Skeletal muscle satellite cell (primary cell): ENCODE data around the gene CDC42EP3.
A peak's percentile ranks its signal among the peaks of the same experiment; 100 is the strongest.

Source experiments
- H3K27me3 ChIP-seq: 2 replicates; pipeline ENCODE4 v1.7.0; 2013; ENCODE audit warnings: low read length; ENCODE audit not compliant: control insufficient read depth, insufficient read depth
- H3K36me3 ChIP-seq: 2 replicates; pipeline ENCODE4 v1.7.0; 2013; ENCODE audit warnings: mild to moderate bottlenecking, control low read depth, low read length; ENCODE audit not compliant: insufficient read depth
- H3K4me1 ChIP-seq: 2 replicates; pipeline ENCODE4 v1.7.0; 2013; ENCODE audit warnings: low read length; ENCODE audit not compliant: control insufficient read depth, insufficient read depth
- H3K4me2 ChIP-seq: 2 replicates; pipeline ENCODE4 v1.7.0; 2013; ENCODE audit warnings: mild to moderate bottlenecking, low read length
- H3K4me3 ChIP-seq: 2 replicates; pipeline ENCODE4 v1.7.0; 2013; ENCODE audit warnings: low read length
- H3K9ac ChIP-seq: 2 replicates; pipeline ENCODE4 v1.7.0; 2013; ENCODE audit warnings: mild to moderate bottlenecking, low read depth, low read length, moderate library complexity
- H3K9me3 ChIP-seq: replicated peaks from 2 replicates; pipeline ENCODE4 v1.7.0; 2013; ENCODE audit warnings: mild to moderate bottlenecking, control low read depth, low read length

Gene CDC42EP3

DNA sequence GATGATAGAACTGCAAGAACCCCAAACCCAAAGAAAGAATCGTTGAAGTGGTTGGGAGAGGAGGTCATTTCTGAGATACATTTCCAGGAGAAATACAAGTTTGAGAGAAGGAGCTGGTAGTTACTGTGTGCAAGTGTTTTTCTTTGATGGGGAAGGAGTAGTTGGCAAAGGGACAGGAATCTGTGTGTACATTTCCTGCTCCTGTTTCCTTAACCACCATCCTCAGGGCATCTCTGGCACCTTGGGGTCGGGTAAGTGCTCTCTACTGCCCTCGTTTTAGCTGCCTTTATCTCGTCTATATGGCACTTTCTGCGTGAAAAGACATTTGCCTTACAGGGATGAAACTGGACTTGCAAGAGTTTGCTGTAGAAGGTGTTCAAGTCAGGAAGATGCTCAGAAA is 27.3 kb downstream of the CDC42EP3 start:
- Histone ChIP-seq H3K9ac (no peak overlapping the region), H3K4me1 (peaks cover 96% of the 10 kb centered on the region), H3K9me3 (no peaks in the 10 kb centered on the region), H3K4me3 (no peak overlapping the region), H3K36me3 (peaks cover 84% of the 10 kb centered on the region), H3K4me2 (peak overlapping the region; percentile 8), H3K27me3 (no peaks in the 10 kb centered on the region)

DNA sequence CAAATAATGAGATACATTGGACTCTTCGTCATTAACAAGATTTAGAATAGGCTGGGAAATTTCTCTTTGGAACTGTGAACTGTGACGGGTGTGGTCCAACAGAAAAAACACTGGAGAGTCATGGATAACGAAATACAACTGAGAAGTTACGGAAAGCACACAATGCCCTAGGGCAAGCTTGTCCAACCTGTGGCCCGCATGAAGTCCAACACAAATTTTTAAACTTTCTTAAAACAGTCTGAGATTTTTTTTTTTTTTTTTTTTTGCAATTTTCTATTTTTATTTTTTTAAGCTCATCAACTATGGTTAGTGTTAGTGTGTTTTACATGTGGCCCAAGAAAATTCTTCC is 27.7 kb downstream of the CDC42EP3 start:
- Histone ChIP-seq H3K4me3 (no peak overlapping the region), H3K4me2 (no peak overlapping the region), H3K4me1 (peaks cover 96% of the 10 kb centered on the region), H3K9me3 (no peaks in the 10 kb centered on the region), H3K9ac (no peak overlapping the region), H3K36me3 (peaks cover 84% of the 10 kb centered on the region), H3K27me3 (no peaks in the 10 kb centered on the region)

DNA sequence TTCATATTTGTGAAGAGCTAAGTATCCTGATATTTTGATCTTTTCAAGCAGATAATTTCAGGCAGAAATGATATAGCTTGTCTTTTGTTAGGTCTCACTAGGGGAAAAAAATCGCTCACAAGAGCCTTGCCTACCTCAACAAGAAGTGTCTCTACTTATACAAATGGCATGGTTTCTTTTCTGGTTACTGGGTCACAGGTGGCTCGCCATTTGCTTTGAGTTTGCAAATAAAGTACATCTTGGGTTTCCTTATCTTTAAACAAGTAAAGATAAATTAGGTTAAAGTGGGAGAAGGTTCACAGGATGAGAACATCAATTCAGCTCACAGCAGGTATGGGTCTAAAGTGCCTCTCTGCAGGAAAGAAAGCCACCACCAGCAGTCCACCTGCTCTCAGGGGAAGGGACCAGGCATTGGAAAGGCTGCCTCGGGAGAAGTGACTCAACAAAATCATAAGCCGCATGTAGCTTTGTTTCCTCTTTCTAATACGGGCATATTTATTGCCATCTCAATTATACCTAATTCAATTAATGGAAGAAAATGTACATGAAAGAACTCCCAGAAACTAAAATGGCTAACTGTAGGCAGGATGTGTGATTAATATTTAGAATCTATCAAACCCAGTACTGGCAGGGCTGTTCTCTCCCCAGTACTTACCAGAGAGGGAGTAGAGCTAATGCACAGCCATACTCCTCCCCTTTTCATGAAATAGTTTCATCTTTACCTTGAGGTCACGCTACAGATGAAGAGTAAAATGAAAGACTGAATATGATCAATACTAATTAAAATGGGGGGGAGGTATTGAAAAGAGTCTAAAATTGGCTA is 28.3 kb downstream of the CDC42EP3 start:
- Histone ChIP-seq H3K27me3 (no peaks in the 10 kb centered on the region), H3K36me3 (peaks cover 79% of the 10 kb centered on the region), H3K4me1 (peaks cover 96% of the 10 kb centered on the region), H3K9ac (no peak overlapping the region), H3K4me2 (peak overlapping the region; percentile 3), H3K9me3 (no peaks in the 10 kb centered on the region), H3K4me3 (no peak overlapping the region)

DNA sequence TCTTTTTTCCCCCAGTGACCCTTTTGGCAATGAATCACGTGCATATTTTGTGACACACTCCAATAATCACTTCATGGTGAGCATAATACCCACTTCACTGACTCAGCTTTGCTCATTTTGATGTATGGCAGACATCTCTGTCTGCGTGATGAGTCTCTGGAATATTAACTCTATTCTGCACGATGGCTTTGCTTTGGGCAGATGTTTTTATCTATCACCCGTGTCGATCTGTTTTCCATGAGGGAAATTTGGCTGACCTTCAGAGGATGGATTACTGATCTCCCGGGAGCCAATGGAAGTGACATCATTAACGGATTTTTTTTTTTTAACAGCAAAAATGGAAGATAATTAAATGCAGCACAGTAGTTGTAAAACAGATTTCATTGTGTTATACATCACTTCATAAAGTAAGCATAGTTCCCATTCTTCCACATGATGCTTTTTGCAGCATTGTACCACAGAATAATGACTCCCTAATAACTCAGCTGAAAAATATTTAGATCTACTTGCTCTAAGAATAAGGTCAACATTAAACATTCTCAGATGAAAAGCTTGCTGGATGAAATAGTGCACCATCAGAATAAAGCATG is 29.8 kb downstream of the CDC42EP3 start:
- Histone ChIP-seq H3K36me3 (peaks cover 65% of the 10 kb centered on the region), H3K4me3 (no peak overlapping the region), H3K9ac (peak overlapping the region; percentile 25), H3K4me2 (peak overlapping the region; percentile 40), H3K9me3 (no peaks in the 10 kb centered on the region), H3K27me3 (no peaks in the 10 kb centered on the region), H3K4me1 (peaks cover 90% of the 10 kb centered on the region)

DNA sequence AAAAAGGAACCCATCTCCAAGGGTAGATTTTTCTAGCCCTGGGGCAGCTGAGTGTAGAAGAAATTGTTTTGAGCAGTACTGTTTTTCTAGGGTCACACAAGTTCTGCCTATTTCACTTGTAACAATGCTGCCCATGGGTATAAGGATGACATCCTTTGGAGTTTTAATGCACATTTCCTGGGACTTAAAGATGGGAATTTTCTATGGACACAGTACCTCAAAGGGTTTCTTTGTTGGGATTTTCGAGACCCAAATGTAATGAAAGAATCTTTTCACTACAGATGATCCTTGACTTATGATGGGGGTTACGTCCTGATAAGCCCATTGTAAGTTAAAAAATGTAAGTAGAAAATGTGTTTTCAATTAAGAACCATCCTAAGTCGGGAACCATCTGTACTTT is 31.8 kb downstream of the CDC42EP3 start:
- H3K9ac ChIP-seq = no peak overlapping the region
- peaks cover 83% of the 10 kb centered on the region for H3K4me1 ChIP-seq
- H3K9me3 ChIP-seq = no peaks in the 10 kb centered on the region
- H3K4me2 ChIP-seq = no peak overlapping the region
- peaks cover 44% of the 10 kb centered on the region for H3K36me3 ChIP-seq
- H3K27me3 ChIP-seq = no peaks in the 10 kb centered on the region
- H3K4me3 ChIP-seq = no peak overlapping the region

DNA sequence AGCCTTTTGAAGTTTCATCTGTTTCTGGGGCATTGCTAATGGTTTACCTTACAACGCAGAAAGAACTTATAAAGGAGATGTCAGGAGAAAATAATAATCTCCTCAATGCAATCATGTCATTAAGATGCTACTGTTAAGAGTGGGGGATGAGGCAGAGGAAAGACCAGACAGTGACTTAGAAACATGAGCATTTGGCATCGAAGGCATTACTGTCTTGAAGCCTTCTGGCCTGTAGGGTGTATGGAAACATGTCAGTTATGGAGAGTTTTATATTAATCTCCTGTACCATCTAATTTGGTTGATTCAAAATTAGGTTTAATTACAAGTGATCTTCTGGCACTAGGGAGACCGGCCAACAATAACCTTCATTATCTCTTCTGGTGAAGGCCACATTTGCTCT is 32.5 kb downstream of the CDC42EP3 start:
- H3K9ac ChIP-seq = no peak overlapping the region
- H3K4me3 ChIP-seq = no peak overlapping the region
- peaks cover 38% of the 10 kb centered on the region for H3K36me3 ChIP-seq
- H3K4me1 ChIP-seq = peaks cover 76% of the 10 kb centered on the region
- no peaks in the 10 kb centered on the region for H3K9me3 ChIP-seq
- no peak overlapping the region for H3K4me2 ChIP-seq
- no peaks in the 10 kb centered on the region for H3K27me3 ChIP-seq

DNA sequence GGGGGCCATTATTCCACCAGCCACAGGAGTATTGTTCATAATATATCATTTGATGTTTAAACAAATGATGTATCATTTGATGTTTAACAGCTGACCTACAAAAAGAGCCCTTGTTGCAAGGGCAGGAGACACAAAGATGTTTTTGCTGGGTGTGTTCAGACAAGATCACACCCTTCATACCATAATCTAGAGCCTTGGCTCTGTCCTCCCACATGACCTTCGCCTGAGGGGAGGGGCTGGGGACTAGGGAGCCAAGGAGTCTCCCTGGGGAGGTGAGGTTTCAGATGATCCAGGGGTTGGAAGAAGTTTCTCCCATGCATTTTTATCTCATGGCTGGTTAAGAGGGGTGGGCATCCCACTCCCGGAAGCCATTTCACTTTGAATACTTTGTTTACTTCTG is 33.5 kb downstream of the CDC42EP3 start:
- Histone ChIP-seq H3K9me3 (no peaks in the 10 kb centered on the region), H3K4me1 (peaks cover 66% of the 10 kb centered on the region), H3K4me3 (no peak overlapping the region), H3K4me2 (no peak overlapping the region), H3K36me3 (peaks cover 28% of the 10 kb centered on the region), H3K9ac (no peak overlapping the region), H3K27me3 (no peaks in the 10 kb centered on the region)

DNA sequence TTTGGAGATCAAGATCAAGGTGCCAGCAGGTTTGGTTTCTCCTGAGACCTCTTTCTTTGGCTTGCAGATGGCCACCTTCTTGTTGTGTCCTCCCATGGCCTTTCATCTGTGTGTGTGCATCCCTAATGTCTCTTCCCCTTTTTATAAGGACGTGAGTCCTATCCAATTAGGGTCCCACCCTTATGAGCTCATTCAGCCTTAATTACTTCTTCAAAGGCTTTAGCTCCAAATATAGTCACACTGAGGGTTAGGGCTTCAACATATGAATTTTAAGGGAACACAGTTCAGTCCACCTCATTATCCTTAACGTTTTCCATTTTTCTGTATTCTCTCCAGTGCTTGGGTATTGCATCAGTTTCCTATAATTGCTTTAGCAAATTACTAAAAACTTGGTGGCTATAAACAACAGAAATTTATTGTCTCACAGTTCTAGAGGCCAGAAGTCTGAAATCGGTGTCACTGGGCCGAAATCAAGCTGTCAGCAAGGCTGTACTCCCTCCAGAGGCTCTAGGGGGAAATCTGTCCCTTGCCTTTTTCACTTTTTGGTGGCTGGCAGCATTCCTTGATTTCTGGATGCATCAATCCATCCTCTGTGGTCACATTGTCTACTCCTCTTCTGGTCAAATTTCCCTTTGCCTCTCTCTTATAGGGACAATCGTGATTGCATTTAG is 34.1 kb downstream of the CDC42EP3 start:
- no peak overlapping the region for H3K4me2 ChIP-seq
- H3K36me3 ChIP-seq = peaks cover 21% of the 10 kb centered on the region
- no peak overlapping the region for H3K4me3 ChIP-seq
- no peaks in the 10 kb centered on the region for H3K27me3 ChIP-seq
- peaks cover 63% of the 10 kb centered on the region for H3K4me1 ChIP-seq
- no peaks in the 10 kb centered on the region for H3K9me3 ChIP-seq
- no peak overlapping the region for H3K9ac ChIP-seq

DNA sequence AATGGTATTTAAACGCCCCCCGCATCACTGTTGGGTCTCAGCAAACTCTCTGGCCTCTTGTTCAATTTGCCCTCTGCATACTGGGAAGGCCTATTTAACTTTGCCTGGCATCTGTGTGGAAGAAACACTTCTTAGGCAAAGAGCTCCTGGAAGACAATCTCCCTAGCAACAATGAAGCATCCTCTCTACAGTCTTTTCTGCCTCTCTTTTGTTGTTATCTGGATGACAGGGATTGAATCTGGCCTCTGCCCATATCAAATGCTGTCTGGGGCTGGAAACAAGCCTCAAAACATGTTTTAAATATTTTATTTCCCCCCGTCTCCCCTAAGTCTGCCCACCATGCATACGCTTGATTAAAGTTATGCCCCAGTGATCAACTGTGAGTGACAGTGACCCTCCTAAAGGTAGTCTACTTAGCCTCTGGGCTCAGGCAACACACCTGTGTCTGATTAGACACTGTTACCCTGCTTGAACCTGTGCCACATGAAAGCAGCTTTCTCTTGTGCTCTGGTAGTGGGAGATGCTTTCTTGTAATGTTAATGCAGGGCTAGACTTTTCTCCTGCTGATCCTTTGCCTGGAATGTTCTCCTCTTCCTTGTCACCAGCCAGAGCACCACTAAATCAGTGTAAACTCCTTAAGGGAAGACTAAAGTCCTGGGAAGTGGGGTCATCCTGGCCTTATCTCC is 34.9 kb downstream of the CDC42EP3 start:
- peaks cover 13% of the 10 kb centered on the region for H3K36me3 ChIP-seq
- H3K4me1 ChIP-seq = peaks cover 60% of the 10 kb centered on the region
- no peaks in the 10 kb centered on the region for H3K9me3 ChIP-seq
- H3K4me2 ChIP-seq = no peak overlapping the region
- H3K27me3 ChIP-seq = no peaks in the 10 kb centered on the region
- no peak overlapping the region for H3K9ac ChIP-seq
- no peak overlapping the region for H3K4me3 ChIP-seq

DNA sequence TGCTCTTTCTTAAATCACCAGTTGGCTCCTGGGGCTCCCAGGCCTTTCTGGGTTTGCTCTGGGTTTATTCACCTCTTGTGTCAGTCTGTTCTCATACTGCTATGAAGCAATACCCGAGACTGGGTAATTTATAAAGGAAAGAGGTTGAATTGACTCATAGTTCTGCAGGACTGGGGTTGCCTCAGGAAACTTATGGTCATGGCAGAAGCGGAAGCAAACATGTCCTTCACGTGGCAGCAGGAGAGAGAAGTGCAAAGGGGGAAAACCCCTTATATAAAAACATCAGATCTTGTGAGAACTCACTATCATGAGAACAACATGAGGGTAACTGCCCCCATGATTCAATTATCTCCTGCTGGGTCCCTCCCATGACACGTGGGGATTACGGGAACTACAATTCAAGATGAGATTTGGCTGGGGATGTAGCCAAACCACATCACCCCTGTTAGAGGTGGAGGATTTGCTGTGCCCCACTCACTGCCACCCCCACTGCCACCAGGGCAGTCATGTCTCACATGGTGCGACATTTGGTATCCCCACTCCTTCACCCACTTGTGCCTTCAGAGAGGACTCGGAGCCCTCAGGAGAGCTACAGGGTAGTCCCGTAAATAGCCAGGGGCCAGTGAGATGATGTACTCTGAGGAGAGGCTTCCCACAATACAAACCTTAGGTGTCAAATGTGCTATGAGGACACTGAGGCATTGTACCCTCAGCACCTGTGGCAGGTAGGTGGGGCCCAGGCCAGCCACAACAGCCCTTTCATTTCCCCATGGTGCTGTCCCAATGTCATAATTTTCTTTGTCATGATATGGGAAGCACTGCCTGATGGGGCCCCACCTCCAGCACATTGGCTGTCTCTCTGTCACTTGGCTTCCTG is 35.7 kb downstream of the CDC42EP3 start:
- no peak overlapping the region for H3K9ac ChIP-seq
- H3K4me2 ChIP-seq = no peak overlapping the region
- no peaks in the 10 kb centered on the region for H3K9me3 ChIP-seq
- peaks cover 60% of the 10 kb centered on the region for H3K4me1 ChIP-seq
- peaks cover 6% of the 10 kb centered on the region for H3K36me3 ChIP-seq
- H3K4me3 ChIP-seq = no peak overlapping the region
- H3K27me3 ChIP-seq = no peaks in the 10 kb centered on the region
